MM.1S (cell line): ENCODE results near the gene KCNJ16.

Source experiments
- DNase-seq: peaks from one replicate; pipeline ENCODE4 v3.0.0-alpha.2; 2015
- H2AFZ ChIP-seq: fragments of 300-600 bp; sonication (generic); 2 replicates; pipeline ENCODE4 v1.6.0; 2016; ENCODE audit warnings: antibody characterized with exemption, low read length
- H3F3A ChIP-seq: fragments of 300-600 bp; sonication (generic); 2 replicates; pipeline ENCODE4 v1.6.1; 2016; ENCODE audit warnings: mild to moderate bottlenecking, antibody characterized with exemption, low read length, moderate library complexity, mixed read lengths; ENCODE audit not compliant: insufficient read depth
- H3K27ac ChIP-seq: fragments of 300-600 bp; sonication (generic); 2 replicates; pipeline ENCODE4 v1.5.1; 2016; ENCODE audit warnings: mild to moderate bottlenecking, low read length
- H3K27me3 ChIP-seq: fragments of 300-600 bp; sonication (generic); replicated peaks from 2 replicates; pipeline ENCODE4 v1.6.0; 2016; ENCODE audit warnings: low read length; ENCODE audit not compliant: insufficient read depth
- H3K36me3 ChIP-seq: fragments of 300-600 bp; sonication (generic); replicated peaks from 2 replicates; pipeline ENCODE4 v1.6.1; 2016; ENCODE audit warnings: mild to moderate bottlenecking, low read length, mixed read lengths; ENCODE audit not compliant: insufficient read depth
- H3K4me1 ChIP-seq: fragments of 300-600 bp; sonication (generic); 2 replicates; pipeline ENCODE4 v1.6.1; 2016; ENCODE audit warnings: low read length, mixed read lengths
- H3K4me2 ChIP-seq: fragments of 300-600 bp; sonication (generic); 2 replicates; pipeline ENCODE4 v1.6.0; 2016; ENCODE audit warnings: low read depth, low read length
- H3K4me3 ChIP-seq: fragments of 300-600 bp; sonication (generic); 2 replicates; pipeline ENCODE4 v1.5.1; 2016; ENCODE audit warnings: low read length, mixed read lengths
- H3K79me2 ChIP-seq: fragments of 300-600 bp; sonication (generic); 2 replicates; pipeline ENCODE4 v1.6.1; 2016; ENCODE audit warnings: mixed run types, low read length, mixed read lengths
- H3K9ac ChIP-seq: fragments of 300-600 bp; sonication (generic); 2 replicates; pipeline ENCODE4 v1.6.1; 2016; ENCODE audit warnings: low read length, mixed read lengths
- H3K9me2 ChIP-seq: fragments of 300-600 bp; sonication (generic); replicated peaks from 2 replicates; pipeline ENCODE4 v1.6.1; 2016; ENCODE audit warnings: mild to moderate bottlenecking, low read length, mixed read lengths; ENCODE audit not compliant: insufficient read depth
- H3K9me3 ChIP-seq: fragments of 300-600 bp; sonication (generic); replicated peaks from 2 replicates; pipeline ENCODE4 v1.6.1; 2016; ENCODE audit warnings: mild to moderate bottlenecking, low read length, mixed read lengths; ENCODE audit not compliant: insufficient read depth
- H4K20me1 ChIP-seq: fragments of 300-600 bp; sonication (generic); 2 replicates; pipeline ENCODE4 v1.6.1; 2016; ENCODE audit warnings: mild to moderate bottlenecking, low read length, moderate library complexity, mixed read lengths; ENCODE audit not compliant: insufficient read depth
- CTCF ChIP-seq: fragments of 300-600 bp; sonication (generic); IDR thresholded peaks from 2 replicates; pipeline ENCODE4 v1.5.1; 2016; ENCODE audit warnings: antibody characterized with exemption, low read length, mixed read lengths
- EZH2 ChIP-seq: fragments of 300-600 bp; sonication (generic); optimal IDR thresholded peaks from 2 replicates; pipeline ENCODE3; 2017; ENCODE audit warnings: low read depth, mild to moderate bottlenecking, antibody characterized with exemption, low read length, mixed read lengths
- EZH2phosphoT487 ChIP-seq: fragments of 300-600 bp; sonication (generic); IDR thresholded peaks from 2 replicates; pipeline ENCODE4 v1.6.1; 2018; ENCODE audit warnings: antibody characterized with exemption, low read length

The KCNJ16 gene

GRCh38 chr17:70114405-70114804 lies 39.4 kb downstream of the KCNJ16 start:
- no peak overlapping the region for H3K4me3 ChIP-seq
- H3F3A ChIP-seq = no peaks in the 10 kb centered on the region
- no peak for DNase-seq
- H3K9me2 ChIP-seq = no peaks in the 10 kb centered on the region
- no peak overlapping the region for H3K4me2 ChIP-seq
- H3K36me3 ChIP-seq = no peaks in the 10 kb centered on the region
- no peaks in the 10 kb centered on the region for H3K4me1 ChIP-seq
- TF ChIP-seq CTCF (no peak), EZH2phosphoT487 (no peak), EZH2 (no peak)
- no peak overlapping the region for H2AFZ ChIP-seq
- H4K20me1 ChIP-seq = no peaks in the 10 kb centered on the region
- H3K27me3 ChIP-seq = no peaks in the 10 kb centered on the region
- no peaks in the 10 kb centered on the region for H3K9me3 ChIP-seq
- no peaks in the 10 kb centered on the region for H3K79me2 ChIP-seq
- no peak overlapping the region for H3K9ac ChIP-seq
- no peak overlapping the region for H3K27ac ChIP-seq

DNA sequence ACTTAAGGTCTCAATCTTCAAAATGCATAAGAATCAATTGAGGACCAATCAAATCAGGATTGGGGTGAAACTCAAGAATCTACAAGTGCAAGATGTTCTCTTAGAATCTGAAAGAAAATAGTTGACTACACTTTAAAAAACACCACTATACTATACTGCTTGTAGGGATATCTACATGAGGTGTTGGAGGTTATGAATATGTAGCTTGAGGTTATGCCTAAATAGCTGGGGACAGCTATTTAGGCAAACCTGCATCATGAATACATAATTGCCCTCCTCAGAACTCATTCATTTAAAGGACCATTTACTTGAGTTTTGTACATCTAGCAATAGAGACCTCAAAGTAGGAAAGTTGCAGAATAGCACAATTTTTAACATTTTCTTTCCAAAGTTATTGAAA lies 40.1 kb downstream of the KCNJ16 start:
- H3K4me2 ChIP-seq = no peak overlapping the region
- H3K79me2 ChIP-seq = no peaks in the 10 kb centered on the region
- no peak for DNase-seq
- no peaks in the 10 kb centered on the region for H3K4me1 ChIP-seq
- no peaks in the 10 kb centered on the region for H3F3A ChIP-seq
- H3K36me3 ChIP-seq = no peaks in the 10 kb centered on the region
- H3K9me2 ChIP-seq = no peaks in the 10 kb centered on the region
- H3K9ac ChIP-seq = no peak overlapping the region
- H3K9me3 ChIP-seq = no peaks in the 10 kb centered on the region
- no peak for TF ChIP-seq CTCF
- no peak for TF ChIP-seq EZH2phosphoT487
- TF ChIP-seq EZH2 = no peak
- H3K4me3 ChIP-seq = no peak overlapping the region
- no peak overlapping the region for H2AFZ ChIP-seq
- no peak overlapping the region for H3K27ac ChIP-seq
- no peaks in the 10 kb centered on the region for H3K27me3 ChIP-seq
- H4K20me1 ChIP-seq = no peaks in the 10 kb centered on the region

GRCh38 chr17:70116919-70117318 lies 41.9 kb downstream of the KCNJ16 start:
- no peak overlapping the region for H3K4me2 ChIP-seq
- TF ChIP-seq EZH2phosphoT487 = no peak
- no peak for TF ChIP-seq EZH2
- TF ChIP-seq CTCF = no peak
- H3K9ac ChIP-seq = no peak overlapping the region
- H3K27ac ChIP-seq = no peak overlapping the region
- H3K36me3 ChIP-seq = no peaks in the 10 kb centered on the region
- H4K20me1 ChIP-seq = no peaks in the 10 kb centered on the region
- H3K9me3 ChIP-seq = no peaks in the 10 kb centered on the region
- H2AFZ ChIP-seq = no peak overlapping the region
- H3K4me3 ChIP-seq = no peak overlapping the region
- no peaks in the 10 kb centered on the region for H3K9me2 ChIP-seq
- DNase-seq = no peak
- H3F3A ChIP-seq = no peaks in the 10 kb centered on the region
- no peaks in the 10 kb centered on the region for H3K27me3 ChIP-seq
- H3K4me1 ChIP-seq = no peaks in the 10 kb centered on the region
- H3K79me2 ChIP-seq = no peaks in the 10 kb centered on the region
